IPS DF 19.7 (cell line): Measurements from ENCODE around the gene BLOC1S4.
"Not testable (repeated sequence)": the region's sequence is repeated elsewhere in the genome, so short reads cannot be mapped to it uniquely, and the experiment has no call there.

Source experiments
- DNase-seq: peaks from one replicate; pipeline ENCODE4 v3.0.0-alpha.2; 2013; ENCODE audit warnings: low read depth, low spot score

BLOC1S4 gene, protein sequence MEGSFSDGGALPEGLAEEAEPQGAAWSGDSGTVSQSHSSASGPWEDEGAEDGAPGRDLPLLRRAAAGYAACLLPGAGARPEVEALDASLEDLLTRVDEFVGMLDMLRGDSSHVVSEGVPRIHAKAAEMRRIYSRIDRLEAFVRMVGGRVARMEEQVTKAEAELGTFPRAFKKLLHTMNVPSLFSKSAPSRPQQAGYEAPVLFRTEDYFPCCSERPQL

DNA sequence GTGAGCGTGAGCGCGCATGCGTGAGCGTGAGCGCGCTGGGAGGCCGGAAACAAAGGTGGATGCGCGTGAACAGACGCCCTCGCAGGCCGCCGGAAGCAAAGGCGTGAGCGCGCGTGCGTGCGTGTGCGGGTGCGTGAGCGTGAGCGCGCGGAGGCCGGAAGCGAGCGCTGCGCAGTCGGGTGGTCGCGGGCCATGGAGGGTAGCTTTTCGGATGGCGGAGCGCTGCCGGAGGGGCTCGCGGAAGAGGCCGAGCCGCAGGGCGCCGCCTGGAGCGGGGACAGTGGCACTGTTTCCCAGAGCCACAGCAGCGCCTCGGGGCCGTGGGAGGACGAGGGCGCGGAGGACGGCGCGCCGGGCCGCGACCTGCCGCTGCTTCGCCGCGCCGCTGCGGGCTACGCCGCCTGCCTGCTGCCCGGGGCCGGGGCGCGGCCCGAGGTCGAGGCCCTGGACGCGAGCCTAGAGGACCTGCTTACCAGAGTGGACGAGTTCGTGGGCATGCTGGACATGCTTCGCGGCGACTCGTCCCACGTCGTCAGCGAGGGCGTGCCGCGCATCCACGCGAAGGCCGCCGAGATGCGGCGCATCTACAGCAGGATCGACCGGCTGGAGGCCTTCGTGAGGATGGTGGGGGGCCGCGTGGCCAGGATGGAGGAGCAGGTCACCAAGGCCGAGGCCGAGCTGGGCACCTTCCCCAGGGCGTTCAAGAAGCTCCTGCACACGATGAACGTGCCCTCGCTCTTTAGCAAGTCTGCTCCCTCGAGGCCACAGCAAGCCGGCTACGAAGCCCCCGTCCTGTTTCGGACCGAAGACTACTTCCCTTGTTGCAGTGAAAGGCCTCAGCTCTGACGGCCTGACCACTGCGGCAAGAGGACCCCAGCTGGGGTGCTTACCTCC is at the start of gene BLOC1S4:
BLOC1S4 (plus strand) TSS at position 157 of the 894 bp plus-strand sequence; CDS start at position 193, 36 bp downstream.
- DNase-seq: peak; percentile 56

DNA sequence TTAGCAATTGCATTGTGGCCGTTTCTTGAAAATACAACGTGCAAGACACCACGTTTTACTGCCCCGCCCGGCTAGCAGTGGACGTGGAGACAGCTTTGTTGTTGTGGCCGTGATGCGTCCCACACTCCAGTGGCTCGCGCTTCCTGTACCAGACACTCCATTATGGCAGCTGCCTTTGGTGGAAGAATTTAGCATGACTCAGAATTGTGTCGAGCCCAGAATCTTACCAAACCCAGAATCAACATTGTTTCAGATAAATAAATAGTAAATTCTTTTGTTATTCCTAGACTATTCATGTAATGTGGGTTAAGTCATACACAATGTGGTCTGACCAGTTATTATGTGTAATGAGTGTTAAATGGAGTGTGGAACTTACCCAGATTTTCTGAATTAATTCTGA is 47.6 kb upstream of the BLOC1S4 start:
- DNase-seq: no peak

DNA sequence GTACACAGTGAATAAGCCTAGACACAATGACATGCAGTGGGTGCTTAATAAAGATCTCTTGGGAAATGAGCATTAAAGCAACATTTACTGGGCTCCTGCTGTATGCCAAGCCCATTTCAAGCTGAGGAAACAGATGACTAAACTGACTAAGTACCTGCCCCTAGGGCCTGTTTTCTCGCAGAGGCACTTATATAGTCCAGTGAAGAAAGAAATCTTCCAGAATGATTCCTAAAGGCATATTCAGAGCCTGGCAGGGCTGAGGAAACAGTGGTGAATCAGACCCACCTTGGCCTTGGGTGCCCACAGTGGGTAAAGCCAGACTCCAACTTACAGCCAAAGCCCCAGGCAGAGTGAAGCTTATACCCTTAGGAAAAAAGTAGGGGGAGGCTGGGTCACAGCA is 44.3 kb upstream of the BLOC1S4 start:
- DNase-seq: no peak

DNA sequence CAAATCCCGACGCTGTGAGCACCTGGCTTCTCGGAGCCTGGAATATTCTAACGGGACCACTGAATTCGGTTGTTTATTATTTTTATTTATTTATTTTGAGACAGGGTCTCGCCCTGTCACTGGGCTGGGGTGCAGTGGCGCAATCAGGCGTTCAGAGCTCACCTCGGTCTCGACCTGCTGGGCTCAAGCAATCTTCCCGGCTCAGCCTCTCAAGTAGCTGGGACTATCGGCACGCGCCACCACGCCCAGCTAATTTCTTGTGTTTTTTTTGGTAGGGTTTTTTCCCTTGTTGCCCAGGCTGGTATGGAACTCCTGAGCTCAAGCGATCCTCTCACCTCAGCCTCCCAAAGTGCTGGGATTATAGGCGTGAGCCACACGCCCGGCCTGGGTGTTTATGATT is 43.8 kb upstream of the BLOC1S4 start:
- DNase-seq: no peak

DNA sequence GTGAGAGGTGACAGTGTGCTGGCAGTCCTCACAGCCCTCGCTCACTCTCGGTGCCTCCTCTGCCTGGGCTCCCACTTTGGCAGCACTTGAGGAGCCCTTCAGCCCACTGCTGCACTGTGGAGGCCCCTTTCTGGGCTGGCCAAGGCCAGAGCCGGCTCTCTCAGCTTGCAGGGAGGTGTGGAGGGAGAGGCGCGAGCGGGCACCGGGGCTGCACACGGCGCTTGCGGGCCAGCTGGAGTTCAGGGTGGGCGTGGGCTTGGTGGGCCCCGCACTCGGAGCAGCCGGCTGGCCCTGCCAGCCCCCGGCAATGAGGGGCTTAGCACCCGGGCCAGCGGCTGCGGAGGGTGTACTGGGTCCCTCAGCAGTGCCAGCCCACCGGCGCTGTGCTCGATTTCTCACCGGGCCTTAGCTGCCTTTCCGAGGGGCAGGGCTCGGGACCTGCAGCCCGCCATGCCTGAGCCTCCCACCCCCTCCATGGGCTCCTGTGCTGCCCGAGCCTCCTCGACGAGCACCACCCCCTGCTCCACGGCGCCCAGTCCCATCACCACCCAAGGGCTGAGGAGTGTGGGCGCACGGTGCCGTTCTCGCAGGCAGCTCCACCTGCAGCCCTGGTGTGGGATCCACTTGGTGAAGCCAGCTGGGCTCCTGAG is 43.3 kb upstream of the BLOC1S4 start:
- not testable (repeated sequence) for DNase-seq

DNA sequence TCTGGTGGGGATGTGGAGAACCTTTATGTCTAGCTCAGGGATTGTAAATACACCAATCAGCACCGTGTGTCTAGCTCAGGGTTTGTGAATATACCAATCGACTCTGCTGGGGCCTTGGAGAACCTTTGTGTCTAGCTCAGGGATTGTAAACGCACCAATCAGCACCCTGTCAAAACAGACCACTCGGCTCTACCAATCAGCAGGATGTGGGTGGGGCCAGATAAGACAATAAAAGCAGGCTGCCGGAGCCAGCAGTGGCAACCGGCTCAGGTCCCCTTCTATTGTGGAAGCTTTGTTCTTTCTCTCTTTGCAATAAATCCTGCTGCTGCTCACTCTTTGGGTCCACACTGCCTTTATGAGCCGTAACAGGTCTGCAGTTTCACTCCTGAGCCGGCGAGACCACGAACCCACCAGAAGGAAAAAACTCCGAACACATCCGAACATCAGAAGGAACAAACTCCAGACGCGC is 42.7 kb upstream of the BLOC1S4 start:
- DNase-seq: not testable (repeated sequence)

DNA sequence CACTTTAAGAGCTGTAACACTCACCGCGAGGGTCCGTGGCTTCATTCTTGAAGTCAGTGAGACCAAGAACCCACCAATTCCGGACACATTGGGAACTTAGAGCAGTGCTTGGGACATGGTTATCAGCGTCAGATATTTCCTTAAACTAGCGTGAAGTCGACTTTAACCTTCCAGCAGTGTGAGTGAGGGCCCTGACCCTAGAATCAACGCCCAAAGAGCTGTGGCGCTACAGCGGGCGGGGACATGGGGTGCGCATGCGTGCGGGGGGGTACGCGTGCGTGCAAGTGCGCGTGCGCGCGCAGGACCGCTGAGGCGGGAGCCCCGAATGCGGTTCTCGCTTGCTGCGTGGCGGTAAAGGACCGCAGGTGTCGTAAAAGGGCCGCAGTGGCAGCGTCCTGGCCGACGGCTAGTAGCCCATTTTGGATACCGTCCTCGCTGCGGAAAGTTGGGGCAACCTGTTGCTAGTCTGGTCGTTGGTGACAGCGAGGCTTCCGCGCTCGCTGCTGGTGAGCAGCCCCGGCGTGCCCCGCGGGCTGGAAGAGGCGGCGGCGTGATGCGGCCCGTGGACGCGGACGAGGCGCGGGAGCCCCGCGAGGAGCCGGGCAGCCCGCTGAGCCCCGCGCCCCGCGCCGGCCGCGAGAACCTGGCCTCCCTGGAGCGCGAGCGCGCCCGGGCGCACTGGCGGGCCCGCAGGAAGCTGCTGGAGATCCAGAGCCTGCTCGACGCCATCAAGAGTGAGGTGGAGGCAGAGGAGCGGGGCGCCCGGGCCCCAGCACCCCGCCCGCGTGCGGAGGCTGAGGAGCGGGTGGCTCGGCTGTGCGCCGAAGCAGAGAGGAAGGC is 42.1 kb upstream of the BLOC1S4 start:
- peak; percentile 83 for DNase-seq

DNA sequence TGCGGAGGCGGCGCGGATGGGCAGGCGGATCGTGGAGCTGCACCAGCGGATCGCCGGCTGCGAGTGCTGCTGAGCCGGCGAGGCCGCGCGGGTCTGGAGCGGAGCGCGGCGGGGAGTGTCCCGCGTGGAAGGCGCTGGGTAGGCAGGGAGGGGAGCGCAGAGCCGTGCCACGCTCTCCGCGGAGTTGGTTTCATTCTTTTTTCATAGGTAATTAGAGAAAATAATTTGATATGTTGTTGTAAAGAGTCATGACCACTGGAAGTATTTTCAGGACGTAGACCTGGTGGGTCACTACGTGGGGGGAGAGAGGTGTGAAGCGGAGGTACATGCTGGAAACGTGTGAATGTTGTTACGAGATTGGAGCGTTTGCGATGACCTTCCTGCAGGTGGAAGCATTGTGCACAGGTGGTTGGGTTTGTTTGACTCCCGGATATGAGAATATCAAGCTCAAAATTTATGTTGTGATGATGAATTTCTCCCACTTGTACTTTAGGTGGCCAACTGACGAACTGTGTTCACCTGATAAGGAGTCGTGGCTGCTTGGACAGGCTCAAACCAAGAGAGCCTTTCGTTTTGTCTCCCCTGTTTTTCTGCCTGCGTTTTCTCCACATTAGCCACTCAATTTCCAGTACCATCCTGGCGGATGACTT is 41.3 kb upstream of the BLOC1S4 start:
- no peak for DNase-seq

DNA sequence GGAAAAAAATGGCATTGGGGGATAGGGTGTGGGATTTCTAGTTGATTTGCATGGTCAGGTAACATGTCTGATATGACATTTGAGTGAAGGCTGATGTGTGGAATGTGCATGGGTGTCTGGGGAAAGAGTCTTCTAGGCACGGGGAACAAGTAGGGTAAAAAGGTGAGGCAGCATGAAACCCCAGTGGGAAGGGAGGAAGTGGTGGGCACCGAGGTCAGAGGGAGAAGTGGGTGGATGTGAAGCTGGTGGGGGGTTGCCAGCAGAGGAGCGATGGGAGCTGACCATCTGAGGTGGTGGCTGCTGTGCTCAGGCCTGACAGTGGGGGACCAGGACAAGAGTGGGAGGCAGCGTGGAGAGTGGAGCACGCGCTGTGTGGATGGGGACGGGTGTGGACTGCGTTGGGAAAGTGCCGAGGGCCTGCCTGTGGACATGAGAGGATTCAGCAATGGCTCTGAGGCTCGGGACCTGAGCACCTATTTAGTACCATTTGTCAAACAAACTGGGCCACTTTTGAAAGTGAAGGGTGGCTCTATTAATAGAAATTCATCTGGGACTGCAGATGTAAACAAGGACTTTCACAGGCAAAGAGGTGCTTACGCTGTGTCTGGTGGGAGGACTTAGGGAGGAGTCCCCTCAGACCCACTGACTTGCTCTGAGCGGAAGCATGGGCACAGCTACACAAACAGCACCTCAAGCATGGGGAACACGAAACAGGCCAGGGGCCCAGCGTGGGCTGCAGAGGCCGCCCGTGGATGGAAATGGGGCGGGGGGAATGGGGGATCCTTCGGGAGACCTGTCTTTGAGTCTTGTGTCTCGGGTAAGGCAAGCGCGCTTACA is 39.0 kb upstream of the BLOC1S4 start:
- no peak for DNase-seq

DNA sequence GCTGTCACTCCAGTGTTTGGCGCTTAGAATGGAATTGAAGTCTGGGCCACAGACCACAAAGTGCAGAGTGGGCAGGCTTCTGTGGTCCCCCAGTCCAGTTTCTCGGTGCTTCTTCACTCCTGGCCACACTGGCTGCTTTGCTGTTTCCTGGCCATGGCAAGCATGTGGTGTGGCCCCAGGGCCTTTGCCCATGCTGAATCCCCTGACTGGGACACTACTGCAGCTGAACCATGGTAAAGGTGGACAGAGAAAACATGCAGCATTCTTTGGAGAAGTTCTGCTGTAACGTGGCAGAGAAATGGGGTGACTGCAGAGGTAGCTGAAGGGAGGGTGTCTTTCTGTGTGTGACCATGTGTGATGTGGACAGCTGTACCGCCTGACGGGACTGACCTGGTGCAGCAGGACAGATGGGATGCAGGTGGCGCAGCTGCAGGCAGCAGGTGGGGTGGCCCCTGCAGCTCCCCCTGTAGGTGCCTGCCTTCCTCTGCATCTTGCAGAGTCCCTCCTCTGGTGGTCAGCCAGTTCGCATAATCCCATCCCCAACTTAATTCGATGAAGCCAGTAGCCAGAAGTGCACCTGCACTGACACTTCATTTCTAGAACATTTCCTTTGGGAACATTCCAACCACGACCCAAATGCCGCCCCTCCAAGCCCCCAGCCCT is 35.5 kb upstream of the BLOC1S4 start:
- DNase-seq: no peak

DNA sequence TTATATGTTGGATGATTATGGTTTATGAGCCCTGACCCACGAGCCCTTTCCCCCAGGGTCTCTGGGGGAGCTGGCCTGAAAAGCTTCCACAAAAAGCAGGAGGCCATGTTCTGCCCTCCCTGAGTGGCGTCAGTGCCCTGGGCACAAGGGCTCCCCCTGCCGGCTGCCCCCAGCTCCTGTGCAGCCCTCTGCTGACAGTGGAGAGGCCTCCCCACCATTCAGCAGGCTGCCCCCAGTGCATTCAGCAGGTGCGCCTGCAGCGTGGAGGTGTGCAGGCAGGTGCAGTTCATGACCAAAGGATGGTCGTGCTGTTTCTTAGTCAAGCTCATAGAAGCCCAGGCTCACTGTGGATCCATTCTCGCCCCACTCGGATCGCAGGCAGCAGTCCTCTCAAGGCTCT is 34.8 kb upstream of the BLOC1S4 start:
- no peak for DNase-seq

DNA sequence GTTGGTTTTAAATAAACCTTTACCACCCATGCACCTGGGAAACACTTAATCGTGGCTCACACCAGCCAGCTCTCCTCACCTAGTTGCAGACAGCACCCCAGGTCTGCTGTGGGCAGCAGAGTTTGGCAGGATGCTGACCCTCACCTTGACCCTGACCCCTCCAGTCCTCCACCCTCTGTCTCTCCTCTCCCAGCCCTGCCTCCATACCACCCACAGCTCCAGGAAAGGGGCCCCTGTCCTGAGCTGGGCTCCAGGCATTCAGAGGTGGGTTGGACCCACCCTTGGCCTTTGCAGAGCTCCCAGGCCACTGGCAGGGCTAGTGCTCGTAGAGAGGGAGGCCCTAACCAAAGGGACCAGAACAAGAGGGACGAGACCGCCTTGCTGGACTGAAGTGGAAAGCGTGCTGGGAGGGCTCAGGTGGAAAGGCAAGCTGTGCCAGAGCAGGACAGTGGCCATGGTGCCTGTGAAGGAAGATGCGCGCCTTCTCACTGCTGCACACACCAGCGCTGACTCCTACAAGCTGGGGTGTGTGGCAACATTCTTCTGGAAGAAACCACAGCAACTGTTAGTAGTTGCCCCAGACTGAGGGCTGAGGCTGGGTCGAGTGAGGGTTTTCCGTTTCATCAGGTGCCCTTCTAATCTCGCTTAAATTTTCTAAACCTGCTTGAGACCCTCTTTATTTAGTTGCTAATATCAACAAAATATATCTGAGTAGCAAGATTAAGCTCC is 32.9 kb upstream of the BLOC1S4 start:
- no peak for DNase-seq

DNA sequence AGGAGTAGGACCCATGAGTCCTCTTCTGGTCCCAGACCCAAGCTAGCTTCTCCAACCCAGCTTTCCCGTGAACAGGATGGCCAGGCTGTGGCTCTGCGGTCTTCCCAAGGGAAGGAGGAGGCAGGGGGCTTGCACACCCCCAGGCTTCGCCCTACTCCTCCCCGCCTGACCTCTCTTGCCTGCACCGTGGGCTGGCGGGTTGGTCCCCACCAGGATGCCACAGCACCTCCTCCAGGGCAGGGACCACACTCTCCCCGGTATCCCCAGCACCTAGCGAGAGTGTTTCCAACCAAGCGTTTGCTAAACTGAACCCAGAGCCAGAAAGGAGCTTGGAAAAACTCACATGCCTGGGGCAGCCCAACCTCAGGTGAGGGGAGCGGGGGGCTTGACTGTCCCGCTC is 31.3 kb upstream of the BLOC1S4 start:
- no peak for DNase-seq

DNA sequence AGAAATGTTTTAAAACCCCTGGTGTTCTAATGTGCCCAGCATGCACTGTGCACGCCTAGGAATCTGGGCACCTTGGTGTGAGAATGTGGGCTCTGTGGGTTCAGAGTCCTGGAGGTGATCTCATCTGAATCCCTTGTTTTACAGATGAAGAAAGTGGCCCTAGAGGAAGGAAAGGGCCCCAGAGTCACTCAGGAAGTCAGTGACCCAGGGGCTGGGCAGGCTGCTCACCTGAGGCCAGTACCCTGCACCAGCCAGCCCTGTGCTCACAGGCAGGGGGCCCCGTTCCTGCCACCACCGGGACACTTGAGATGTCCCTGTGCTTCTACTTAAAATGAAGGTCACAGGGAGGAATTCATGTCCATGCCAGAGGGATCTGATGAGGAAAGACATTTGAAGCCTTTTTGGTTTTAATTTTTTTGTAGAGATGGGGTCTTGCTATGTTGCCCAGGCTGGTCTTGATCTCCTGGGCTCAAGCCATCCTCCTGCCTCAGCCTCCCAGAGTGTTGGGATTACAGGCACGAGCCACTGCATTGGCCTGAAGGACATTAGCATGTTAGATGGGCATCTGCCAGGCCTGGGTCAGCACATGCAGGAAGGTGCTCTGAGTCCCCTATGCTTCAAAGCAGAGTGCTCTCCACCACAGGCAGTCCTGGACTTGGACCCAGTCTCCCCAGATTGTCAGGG is 29.7 kb upstream of the BLOC1S4 start:
- no peak for DNase-seq

DNA sequence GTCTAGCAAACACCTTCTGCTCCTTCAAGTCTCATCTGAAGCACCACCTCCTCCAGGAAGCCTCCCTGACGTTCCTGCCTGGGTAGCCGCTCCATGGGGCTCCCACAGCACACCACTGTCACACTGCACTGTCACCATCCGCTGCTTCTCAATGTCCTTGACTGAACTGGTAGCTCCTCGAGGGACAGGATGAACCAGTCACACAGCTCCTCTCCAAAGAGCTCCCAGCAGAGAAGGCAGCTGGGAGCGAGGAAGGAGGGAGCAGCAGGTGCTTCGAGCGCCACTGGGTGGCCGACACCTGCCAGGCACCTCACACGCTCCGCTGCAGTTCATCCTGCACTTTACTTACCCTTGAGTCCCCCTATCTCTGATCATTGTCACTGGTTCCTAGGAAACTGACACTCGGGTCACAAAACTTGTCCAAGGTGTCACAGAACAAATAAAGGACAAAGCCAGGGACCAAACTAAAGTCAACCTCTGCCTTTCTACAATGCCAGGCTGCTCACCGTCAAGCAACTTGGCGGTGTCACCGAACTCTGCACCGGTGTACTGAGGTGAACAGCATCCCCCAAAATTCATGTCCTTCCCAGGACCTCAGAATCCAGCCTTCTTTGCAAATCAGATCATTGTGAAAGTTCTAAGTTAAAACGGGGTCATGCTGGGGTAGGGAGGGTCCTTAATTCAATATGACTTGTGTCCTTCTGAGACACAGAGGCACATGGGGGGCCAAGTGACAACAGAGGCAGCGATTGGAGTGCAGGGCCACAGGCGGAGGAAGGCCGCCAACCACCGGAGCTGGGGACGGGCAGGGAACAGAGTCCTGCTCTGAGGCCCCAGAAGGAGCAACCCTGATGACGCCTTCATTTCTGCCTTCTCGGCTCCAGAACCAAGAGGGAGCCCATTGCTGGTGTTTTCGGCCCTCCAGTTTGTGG is 27.8 kb upstream of the BLOC1S4 start:
- no peak for DNase-seq

DNA sequence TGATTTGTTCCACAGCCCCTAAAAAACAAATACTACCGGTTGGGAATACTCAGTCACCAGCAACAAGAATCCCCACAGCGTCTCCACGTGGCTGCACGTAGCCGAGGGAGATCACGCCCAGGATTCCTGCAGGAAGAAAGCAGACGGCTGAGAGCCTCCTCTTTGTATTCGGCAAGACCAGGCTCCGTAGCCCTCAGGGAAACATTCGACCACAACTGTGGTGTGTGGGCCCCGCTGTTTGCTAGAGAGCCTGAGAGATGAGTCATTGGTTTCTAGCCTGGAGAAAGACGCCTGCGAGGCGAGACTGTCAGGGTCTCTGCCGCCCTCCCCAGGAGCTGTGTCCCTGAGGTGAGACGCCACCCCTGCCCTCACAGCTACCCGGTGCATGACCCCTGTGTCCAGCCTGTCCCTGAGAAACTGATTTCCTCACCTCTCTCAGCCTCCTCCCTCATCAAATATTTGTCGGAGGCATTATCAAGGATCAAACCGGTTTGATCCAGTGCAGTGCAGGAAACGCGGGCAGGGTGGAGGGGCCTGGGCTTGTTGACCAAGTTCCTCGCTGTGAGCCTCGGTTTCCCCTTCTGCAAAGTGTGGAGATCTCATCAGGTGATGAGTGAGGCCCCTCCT is 27.0 kb upstream of the BLOC1S4 start:
- DNase-seq: no peak

DNA sequence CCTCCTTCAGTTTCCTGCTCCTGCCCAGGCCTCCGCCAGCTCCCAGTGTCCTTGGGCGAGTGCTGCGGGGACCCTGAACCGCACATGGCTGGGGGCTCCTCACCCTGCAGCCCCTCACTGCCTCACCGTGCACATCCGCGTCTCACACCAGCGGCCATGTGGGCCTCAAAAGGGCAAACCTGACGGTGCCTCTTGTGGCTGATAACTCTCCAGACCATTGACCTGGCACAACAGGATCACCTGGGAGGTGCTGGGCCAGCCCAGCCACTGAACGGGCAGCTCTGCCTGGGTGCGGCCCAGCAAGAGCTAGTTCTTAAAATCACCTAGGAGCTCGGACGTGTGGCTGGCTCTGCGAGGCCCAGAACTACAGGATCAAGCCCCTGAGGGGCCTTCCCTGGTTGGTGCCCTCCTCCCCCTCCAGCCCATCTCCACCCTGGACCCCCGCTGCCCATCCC is 26.4 kb upstream of the BLOC1S4 start:
- no peak for DNase-seq
